ENCODE results near the gene TMC8.
"Not testable (repeated sequence)": the region's sequence is repeated elsewhere in the genome, so short reads cannot be mapped to it uniquely, and the experiment has no call there.

The TMC8 gene

GRCh38 chr17:78135858-78136500 lies 5.4 kb downstream of the TMC8 start:
- no peak overlapping the region for H3K27ac ChIP-seq (ENCODE audit: low read depth, low read length)
- peaks cover 17 to 51% of the 10 kb centered on the region in 2 donors for H3K4me1 ChIP-seq (ENCODE audit: control insufficient read depth in 1 of 2, insufficient read depth in 2 of 2, low read length in 2 of 2)
- no peak overlapping the region for H3K4me3 ChIP-seq (ENCODE audit: low read depth in 1 of 2, low read length in 2 of 2)
- no peaks in the 10 kb centered on the region for H3K27me3 ChIP-seq (ENCODE audit: control insufficient read depth in 1 of 2, insufficient read depth in 2 of 2, low read length in 2 of 2)
- no peaks in the 10 kb centered on the region for H3K9me3 ChIP-seq (ENCODE audit: control insufficient read depth in 1 of 2, low read length in 2 of 2)
- H3K9ac ChIP-seq (ENCODE audit: low read depth in 1 of 2, low read length in 2 of 2) = no peak overlapping the region
- peaks cover 0 to 7% of the 10 kb centered on the region in 2 donors for H3K36me3 ChIP-seq (ENCODE audit: control insufficient read depth in 1 of 2, insufficient read depth in 2 of 2, low read length in 2 of 2)

DNA sequence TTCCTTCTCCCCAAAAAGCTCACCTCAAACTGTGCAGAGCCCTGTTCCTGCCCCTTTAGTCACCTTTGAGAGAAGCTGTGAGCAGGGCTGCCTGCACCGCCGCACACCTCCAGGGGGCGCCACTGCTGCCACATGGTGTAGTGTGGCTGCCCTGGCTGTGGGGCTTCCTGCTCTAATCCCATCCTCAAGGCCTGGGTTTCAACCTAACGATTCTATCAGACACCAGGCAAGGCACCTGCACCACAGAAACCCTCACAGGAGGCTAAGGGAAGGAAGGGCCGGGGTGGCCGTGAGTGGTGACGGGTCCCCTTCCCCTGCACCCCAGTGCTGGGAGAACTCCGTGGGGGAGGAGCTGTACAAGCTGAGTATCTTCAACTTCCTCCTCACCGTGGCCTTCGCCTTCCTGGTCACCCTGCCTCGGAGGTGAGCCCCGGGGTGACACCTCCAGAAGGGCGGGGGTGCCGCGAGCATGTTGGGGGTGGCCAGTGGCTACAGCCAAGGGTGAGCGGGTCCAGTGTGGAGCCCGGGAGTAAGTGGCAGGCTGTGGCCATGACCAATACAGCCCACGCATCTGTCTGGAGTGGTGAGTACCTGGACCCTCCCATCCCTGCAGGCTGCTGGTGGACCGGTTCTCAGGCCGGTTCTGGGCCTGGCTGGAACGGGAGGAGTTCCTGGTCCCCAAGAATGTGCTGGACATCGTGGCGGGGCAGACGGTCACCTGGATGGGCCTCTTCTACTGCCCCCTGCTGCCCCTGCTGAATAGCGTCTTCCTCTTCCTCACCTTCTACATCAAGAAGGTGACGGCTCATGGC lies 7.0 kb downstream of the TMC8 start:
- peaks cover 26 to 62% of the 10 kb centered on the region in 2 donors for H3K4me1 ChIP-seq (ENCODE audit: control insufficient read depth in 1 of 2, insufficient read depth in 2 of 2, low read length in 2 of 2)
- H3K9ac ChIP-seq (ENCODE audit: low read depth in 1 of 2, low read length in 2 of 2) = no peak overlapping the region
- no peaks in the 10 kb centered on the region for H3K9me3 ChIP-seq (ENCODE audit: control insufficient read depth in 1 of 2, low read length in 2 of 2)
- H3K4me3 ChIP-seq (ENCODE audit: low read depth in 1 of 2, low read length in 2 of 2) = no peak overlapping the region
- no peak overlapping the region for H3K27ac ChIP-seq (ENCODE audit: low read depth, low read length)
- peaks cover 0 to 7% of the 10 kb centered on the region in 2 donors for H3K36me3 ChIP-seq (ENCODE audit: control insufficient read depth in 1 of 2, insufficient read depth in 2 of 2, low read length in 2 of 2)
- H3K27me3 ChIP-seq (ENCODE audit: control insufficient read depth in 1 of 2, insufficient read depth in 2 of 2, low read length in 2 of 2) = no peaks in the 10 kb centered on the region

- H3K27me3 ChIP-seq (ENCODE audit: control insufficient read depth in 1 of 2, insufficient read depth in 2 of 2, low read length in 2 of 2) = no peaks in the 10 kb centered on the region
- no peaks in the 10 kb centered on the region for H3K9me3 ChIP-seq (ENCODE audit: control insufficient read depth in 1 of 2, low read length in 2 of 2)
- H3K36me3 ChIP-seq (ENCODE audit: control insufficient read depth in 1 of 2, insufficient read depth in 2 of 2, low read length in 2 of 2) = peaks cover 0 to 7% of the 10 kb centered on the region in 2 donors
- H3K4me1 ChIP-seq (ENCODE audit: control insufficient read depth in 1 of 2, insufficient read depth in 2 of 2, low read length in 2 of 2) = peaks cover 23 to 56% of the 10 kb centered on the region in 2 donors
- no peak overlapping the region for H3K9ac ChIP-seq (ENCODE audit: low read depth in 1 of 2, low read length in 2 of 2)
- H3K27ac ChIP-seq (ENCODE audit: low read depth, low read length) = no peak overlapping the region
- no peak overlapping the region for H3K4me3 ChIP-seq (ENCODE audit: low read depth in 1 of 2, low read length in 2 of 2)
Measured at GRCh38 chr17:78138204-78139060, 7.9 kb downstream of the TMC8 start.

DNA sequence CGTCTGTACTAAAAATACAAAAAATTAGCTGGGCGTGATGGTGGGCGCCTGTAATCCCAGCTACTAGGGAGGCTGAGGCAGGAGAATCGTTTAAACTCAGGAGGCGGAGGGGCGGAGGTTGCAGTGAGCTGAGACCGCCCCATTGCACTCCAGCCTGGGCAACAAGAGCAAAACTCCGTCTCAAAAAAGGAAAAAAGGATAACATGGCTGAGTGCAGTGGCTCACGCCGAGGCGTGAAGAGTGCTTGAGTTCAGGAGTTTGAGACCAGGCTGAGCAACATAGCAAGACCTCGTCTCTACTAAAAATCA lies 9.2 kb downstream of the TMC8 start:
- Histone ChIP-seq H3K4me1 (ENCODE audit: control insufficient read depth in 1 of 2, insufficient read depth in 2 of 2, low read length in 2 of 2) (peaks cover 36 to 60% of the 10 kb centered on the region in 2 donors), H3K4me3 (ENCODE audit: low read depth in 1 of 2, low read length in 2 of 2) (peak overlapping the region in 1 of 2 donors; percentile 32), H3K9ac (ENCODE audit: low read depth in 1 of 2, low read length in 2 of 2) (peak overlapping the region in 1 of 2 donors; percentile 57)
- H3K27me3 ChIP-seq (ENCODE audit: control insufficient read depth in 1 of 2, insufficient read depth in 2 of 2, low read length in 2 of 2); H3K9me3 ChIP-seq (ENCODE audit: control insufficient read depth in 1 of 2, low read length in 2 of 2); H3K27ac ChIP-seq (ENCODE audit: low read depth, low read length); H3K36me3 ChIP-seq (ENCODE audit: control insufficient read depth in 1 of 2, insufficient read depth in 2 of 2, low read length in 2 of 2): not testable (repeated sequence)

GRCh38 chr17:78140169-78141051 lies 9.8 kb downstream of the TMC8 start:
- H3K4me3 ChIP-seq (ENCODE audit: low read depth in 1 of 2, low read length in 2 of 2) = peak overlapping the region in 1 of 2 donors; percentile 32
- peaks cover 42 to 66% of the 10 kb centered on the region in 2 donors for H3K4me1 ChIP-seq (ENCODE audit: control insufficient read depth in 1 of 2, insufficient read depth in 2 of 2, low read length in 2 of 2)
- H3K9ac ChIP-seq (ENCODE audit: low read depth in 1 of 2, low read length in 2 of 2) = peak overlapping the region in 1 of 2 donors; percentile 57
- no peak overlapping the region for H3K27ac ChIP-seq (ENCODE audit: low read depth, low read length)
- H3K9me3 ChIP-seq (ENCODE audit: control insufficient read depth in 1 of 2, low read length in 2 of 2) = no peaks in the 10 kb centered on the region
- no peaks in the 10 kb centered on the region for H3K27me3 ChIP-seq (ENCODE audit: control insufficient read depth in 1 of 2, insufficient read depth in 2 of 2, low read length in 2 of 2)
- H3K36me3 ChIP-seq (ENCODE audit: control insufficient read depth in 1 of 2, insufficient read depth in 2 of 2, low read length in 2 of 2) = peaks cover 0 to under 1% of the 10 kb centered on the region in 2 donors

DNA sequence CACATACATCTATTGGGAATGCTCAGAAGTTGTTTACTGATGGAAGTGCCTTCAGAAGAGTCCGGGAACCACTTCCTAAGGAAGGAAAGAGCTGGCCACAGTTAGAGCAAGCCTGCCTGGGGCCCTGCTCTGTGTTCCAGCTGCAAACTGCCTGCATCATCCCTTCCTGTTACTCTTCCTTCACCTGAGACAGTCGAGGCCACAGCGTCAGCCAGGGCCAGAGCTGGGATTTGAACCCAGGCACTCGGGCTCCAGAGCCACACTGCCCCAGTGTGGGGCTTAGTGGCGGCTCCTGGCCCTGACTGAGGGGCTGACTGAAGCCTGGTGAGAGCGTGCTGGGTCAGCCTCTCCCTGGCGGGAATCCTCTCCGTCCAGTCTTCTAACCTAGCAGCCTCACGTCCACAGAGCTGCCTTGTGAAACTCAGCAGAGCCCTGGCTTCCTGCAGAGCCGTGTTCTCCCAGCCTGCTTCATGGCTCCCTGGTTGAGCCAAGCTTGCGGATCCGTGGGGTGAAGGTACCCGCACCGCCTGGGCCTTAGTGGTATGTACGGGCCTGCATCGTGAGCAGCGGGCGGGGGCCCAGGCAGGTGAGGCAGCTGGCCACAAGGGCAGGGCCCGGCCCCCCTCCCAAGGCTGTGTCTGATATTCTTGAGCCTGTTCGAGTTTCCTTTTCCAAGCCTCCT lies 11.0 kb downstream of the TMC8 start:
- peaks cover 53 to 71% of the 10 kb centered on the region in 2 donors for H3K4me1 ChIP-seq (ENCODE audit: control insufficient read depth in 1 of 2, insufficient read depth in 2 of 2, low read length in 2 of 2)
- H3K27me3 ChIP-seq (ENCODE audit: control insufficient read depth in 1 of 2, insufficient read depth in 2 of 2, low read length in 2 of 2) = no peaks in the 10 kb centered on the region
- H3K9ac ChIP-seq (ENCODE audit: low read depth in 1 of 2, low read length in 2 of 2) = peak overlapping the region in 1 of 2 donors; percentile 1
- no peak overlapping the region for H3K27ac ChIP-seq (ENCODE audit: low read depth, low read length)
- no peak overlapping the region for H3K4me3 ChIP-seq (ENCODE audit: low read depth in 1 of 2, low read length in 2 of 2)
- H3K36me3 ChIP-seq (ENCODE audit: control insufficient read depth in 1 of 2, insufficient read depth in 2 of 2, low read length in 2 of 2) = no peaks in the 10 kb centered on the region
- no peaks in the 10 kb centered on the region for H3K9me3 ChIP-seq (ENCODE audit: control insufficient read depth in 1 of 2, low read length in 2 of 2)

DNA sequence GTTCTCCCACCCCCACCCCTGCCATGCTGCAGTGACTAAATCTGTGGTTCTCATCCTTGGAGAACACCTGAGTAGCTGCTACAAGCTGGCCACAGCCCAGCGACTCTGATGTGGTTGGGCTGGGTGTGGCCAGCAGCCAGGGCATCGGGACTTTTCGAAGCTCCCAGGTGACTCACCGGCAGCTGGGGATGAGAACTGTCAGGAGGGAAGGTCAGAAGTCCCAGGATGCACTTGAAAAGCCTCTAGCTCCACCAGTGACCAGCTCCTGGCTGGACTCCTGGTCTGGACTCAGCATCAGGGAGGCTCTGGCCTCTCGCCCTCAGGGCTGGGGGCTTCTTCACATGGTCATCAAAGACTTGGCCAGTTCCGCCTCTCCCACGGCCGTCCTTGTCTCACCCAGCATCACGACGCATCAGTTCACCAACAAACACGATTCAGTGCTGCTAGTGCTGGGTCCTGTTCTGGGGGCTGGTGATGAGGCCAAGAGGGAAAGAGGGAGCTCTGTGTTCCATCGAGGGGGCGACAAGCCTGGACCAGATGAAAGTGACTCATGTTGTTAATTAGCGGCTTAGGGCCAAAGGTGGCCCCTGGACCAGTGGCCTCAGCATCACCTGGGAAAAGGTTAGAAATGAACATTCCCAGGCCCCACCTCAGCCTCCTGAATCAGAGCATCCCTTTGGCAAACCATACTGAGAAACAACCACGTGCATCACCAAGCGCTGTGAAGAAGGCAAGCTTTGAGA lies 11.7 kb downstream of the TMC8 start:
- H3K4me1 ChIP-seq (ENCODE audit: control insufficient read depth in 1 of 2, insufficient read depth in 2 of 2, low read length in 2 of 2) = peaks cover 54 to 68% of the 10 kb centered on the region in 2 donors
- peak overlapping the region; percentile 20 for H3K27ac ChIP-seq (ENCODE audit: low read depth, low read length)
- no peaks in the 10 kb centered on the region for H3K36me3 ChIP-seq (ENCODE audit: control insufficient read depth in 1 of 2, insufficient read depth in 2 of 2, low read length in 2 of 2)
- H3K27me3 ChIP-seq (ENCODE audit: control insufficient read depth in 1 of 2, insufficient read depth in 2 of 2, low read length in 2 of 2) = no peaks in the 10 kb centered on the region
- H3K9me3 ChIP-seq (ENCODE audit: control insufficient read depth in 1 of 2, low read length in 2 of 2) = no peaks in the 10 kb centered on the region
- H3K9ac ChIP-seq (ENCODE audit: low read depth in 1 of 2, low read length in 2 of 2) = peak overlapping the region in 1 of 2 donors; percentile 1
- H3K4me3 ChIP-seq (ENCODE audit: low read depth in 1 of 2, low read length in 2 of 2) = no peak overlapping the region

- peaks cover 56 to 73% of the 10 kb centered on the region in 2 donors for H3K4me1 ChIP-seq (ENCODE audit: control insufficient read depth in 1 of 2, insufficient read depth in 2 of 2, low read length in 2 of 2)
- H3K27ac ChIP-seq (ENCODE audit: low read depth, low read length) = peak overlapping the region; percentile 30
- H3K36me3 ChIP-seq (ENCODE audit: control insufficient read depth in 1 of 2, insufficient read depth in 2 of 2, low read length in 2 of 2) = no peaks in the 10 kb centered on the region
- no peaks in the 10 kb centered on the region for H3K27me3 ChIP-seq (ENCODE audit: control insufficient read depth in 1 of 2, insufficient read depth in 2 of 2, low read length in 2 of 2)
- H3K9me3 ChIP-seq (ENCODE audit: control insufficient read depth in 1 of 2, low read length in 2 of 2) = no peaks in the 10 kb centered on the region
- H3K9ac ChIP-seq (ENCODE audit: low read depth in 1 of 2, low read length in 2 of 2) = no peak overlapping the region
- no peak overlapping the region for H3K4me3 ChIP-seq (ENCODE audit: low read depth in 1 of 2, low read length in 2 of 2)
Measured at GRCh38 chr17:78143214-78144146, 12.9 kb downstream of the TMC8 start.
